PC-3 (cell line): ENCODE results near the gene DLX5. TPM values are rescaled to one million over a fixed set of nuclear protein-coding genes. Genes with fewer than 3 reads are reported as not detected.

Experiments
- ATAC-seq: fragments of 200-7000 bp; cut with Tn5 transposase; 2 replicates; pipeline ENCODE4 v1.9.1; 2020; ENCODE audit warnings: mild to moderate bottlenecking, moderate library complexity
- BruUV-seq: library from RNA; stranded (reverse); fragments of 400-500 nt; replicated peaks from 2 replicates; lab custom pipeline; 2021; lab: Mats Ljungman, UMichigan
- CTCF ChIA-PET: fragments of 300-600 bp; sonication (Branson Sonifier 250); formaldehyde crosslinking; loops from one replicate; lab custom pipeline; 2022; ENCODE audit warnings: antibody characterized with exemption; lab: Charles Lee
- POLR2A ChIA-PET: fragments of 300-600 bp; sonication (Branson Sonifier 250); formaldehyde crosslinking; loops from one replicate; lab custom pipeline; 2022; ENCODE audit warnings: antibody characterized with exemption; ENCODE audit not compliant: unreplicated experiment; lab: Charles Lee
- DNase-seq: peaks from one replicate; pipeline ENCODE4 v3.0.0-alpha.2; 2015
- H2AFZ ChIP-seq: fragments of 300-600 bp; sonication (generic); 2 replicates; pipeline ENCODE4 v1.6.0; 2016; ENCODE audit warnings: antibody characterized with exemption, low read length
- H3F3A ChIP-seq: fragments of 300-600 bp; sonication (generic); one replicate; pipeline ENCODE4 v1.6.0; 2017; ENCODE audit warnings: antibody characterized with exemption, low read length, control low read depth, mild to moderate bottlenecking; ENCODE audit not compliant: unreplicated experiment
- H3K27ac ChIP-seq: fragments of 300-600 bp; sonication (generic); 2 replicates; pipeline ENCODE4 v1.5.1; 2016; ENCODE audit warnings: mild to moderate bottlenecking, low read length
- H3K27me3 ChIP-seq: fragments of 300-600 bp; sonication (generic); 2 replicates; pipeline ENCODE4 v1.6.1; 2016; ENCODE audit warnings: low read length, mixed read lengths
- H3K36me3 ChIP-seq: fragments of 300-600 bp; sonication (generic); 2 replicates; pipeline ENCODE4 v1.6.1; 2016; ENCODE audit warnings: low read depth, mixed run types, low read length, mixed read lengths
- H3K4me1 ChIP-seq: fragments of 300-600 bp; sonication (generic); 2 replicates; pipeline ENCODE4 v1.5.1; 2016; ENCODE audit warnings: low read length; ENCODE audit not compliant: insufficient read depth
- H3K4me2 ChIP-seq: fragments of 300-600 bp; sonication (generic); 2 replicates; pipeline ENCODE4 v1.6.0; 2016; ENCODE audit warnings: low read length
- H3K4me3 ChIP-seq: fragments of 300-600 bp; sonication (generic); 2 replicates; pipeline ENCODE4 v1.5.1; 2016; ENCODE audit warnings: mild to moderate bottlenecking, low read length, mixed read lengths
- H3K79me2 ChIP-seq: fragments of 300-600 bp; sonication (generic); 2 replicates; pipeline ENCODE4 v1.6.1; 2017; ENCODE audit warnings: low read length, mixed read lengths
- H3K9ac ChIP-seq: fragments of 300-600 bp; sonication (generic); 2 replicates; pipeline ENCODE4 v1.6.0; 2016; ENCODE audit warnings: mild to moderate bottlenecking, low read length
- H3K9me2 ChIP-seq: fragments of 300-600 bp; sonication (generic); replicated peaks from 2 replicates; pipeline ENCODE4 v1.6.1; 2016; ENCODE audit warnings: mixed run types, low read length, mixed read lengths
- H3K9me3 ChIP-seq: fragments of 300-600 bp; sonication (generic); 2 replicates; pipeline ENCODE4 v1.6.1; 2016; ENCODE audit warnings: low read length, mixed read lengths
- H4K20me1 ChIP-seq: fragments of 300-600 bp; sonication (generic); 2 replicates; pipeline ENCODE4 v1.6.1; 2016; ENCODE audit warnings: low read length, mixed read lengths
- EZH2 ChIP-seq: fragments of 300-600 bp; sonication (generic); IDR thresholded peaks from one replicate; pipeline ENCODE4 v1.6.1; 2017; ENCODE audit warnings: antibody characterized with exemption, mild to moderate bottlenecking, low read length; ENCODE audit not compliant: unreplicated experiment
- EZH2phosphoT487 ChIP-seq: fragments of 300-600 bp; sonication (generic); IDR thresholded peaks from 2 replicates; pipeline ENCODE4 v1.6.1; 2018; ENCODE audit warnings: mild to moderate bottlenecking, antibody characterized with exemption, low read length, borderline replicate concordance
- intact Hi-C: fragments of 100-400 bp; cut with micrococcal nuclease; formaldehyde crosslinking; loops from 2 replicates; pipeline ENCODE4 v1.9.0; 2023
- total RNA-seq: library from RNA; depleted of rRNA; stranded (reverse); fragments of >200 nt; gene quantifications from 2 replicates; pipeline ENCODE4 v1.2.3, GENCODE V29; 2014
- TF ChIP-seq, protein P1 (sequence below): fragments of 300-600 bp; sonication (generic); conservative IDR thresholded peaks from 2 replicates; pipeline ENCODE4 v1.5.1; 2017; ENCODE audit warnings: antibody characterized with exemption, low read depth, mild to moderate bottlenecking, low read length

Gene DLX5
- total RNA-seq, 1 experiment from 2014 or later = 0.15 TPM

DNA sequence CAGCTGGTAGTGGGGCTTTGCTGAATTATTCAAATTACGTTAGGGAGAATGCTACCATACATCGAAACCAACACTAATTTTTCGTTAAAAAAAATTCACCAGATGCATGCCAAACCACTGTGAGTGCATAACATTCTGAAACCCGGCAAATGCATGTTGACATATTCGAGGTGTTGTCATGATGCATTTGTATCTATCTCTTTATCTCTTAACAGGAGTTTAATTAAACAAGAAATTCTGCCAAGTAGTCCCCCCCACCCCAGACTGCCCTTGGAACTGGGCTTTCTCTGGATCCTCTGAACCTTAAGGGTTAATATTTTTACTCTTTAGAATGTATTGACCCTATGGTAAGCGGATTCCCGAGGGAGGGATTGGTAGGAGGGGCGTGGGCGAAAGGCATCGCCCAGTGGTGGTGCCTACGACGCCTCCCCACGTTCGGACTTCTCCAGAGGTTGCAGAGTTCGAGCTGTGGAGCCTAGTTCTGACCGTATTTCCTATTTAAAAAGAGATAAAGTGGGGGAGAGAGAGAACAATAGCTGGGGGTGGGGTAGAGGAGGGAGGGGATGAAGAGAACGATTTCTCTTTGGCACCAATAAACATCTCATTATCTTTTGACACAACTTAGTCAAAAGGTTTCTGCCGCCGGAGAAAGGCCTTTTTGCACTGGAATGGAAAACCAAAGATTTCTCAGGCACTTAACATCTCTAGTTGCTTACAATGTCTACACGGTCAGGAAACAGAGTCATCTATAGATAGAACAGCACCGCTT, 12.1 kb downstream of the DLX5 start:
- POLR2A ChIA-PET = no interaction called here
- BruUV-seq = no TSS peak
- no peaks in the 10 kb centered on the region for H3K9me2 ChIP-seq
- ATAC-seq (no peak), DNase-seq (no peak)
- no peaks in the 10 kb centered on the region for H3K36me3 ChIP-seq
- no peak overlapping the region for H3K9ac ChIP-seq
- H3F3A ChIP-seq = no peaks in the 10 kb centered on the region
- H3K79me2 ChIP-seq = no peaks in the 10 kb centered on the region
- intact Hi-C loops = no loop called here
- CTCF ChIA-PET = no interaction called here
- no peaks in the 10 kb centered on the region for H4K20me1 ChIP-seq
- H3K9me3 ChIP-seq = no peaks in the 10 kb centered on the region
- H3K27ac ChIP-seq = no peak overlapping the region
- H2AFZ ChIP-seq = no peak overlapping the region
- H3K4me1 ChIP-seq = peaks cover 6% of the 10 kb centered on the region; the same call in 1 of the 2 replicates
- H3K27me3 ChIP-seq = peaks cover 62% of the 10 kb centered on the region
- TF ChIP-seq EZH2phosphoT487 (no peak), EZH2 (no peak)
- TF ChIP-seq, protein P1, sequence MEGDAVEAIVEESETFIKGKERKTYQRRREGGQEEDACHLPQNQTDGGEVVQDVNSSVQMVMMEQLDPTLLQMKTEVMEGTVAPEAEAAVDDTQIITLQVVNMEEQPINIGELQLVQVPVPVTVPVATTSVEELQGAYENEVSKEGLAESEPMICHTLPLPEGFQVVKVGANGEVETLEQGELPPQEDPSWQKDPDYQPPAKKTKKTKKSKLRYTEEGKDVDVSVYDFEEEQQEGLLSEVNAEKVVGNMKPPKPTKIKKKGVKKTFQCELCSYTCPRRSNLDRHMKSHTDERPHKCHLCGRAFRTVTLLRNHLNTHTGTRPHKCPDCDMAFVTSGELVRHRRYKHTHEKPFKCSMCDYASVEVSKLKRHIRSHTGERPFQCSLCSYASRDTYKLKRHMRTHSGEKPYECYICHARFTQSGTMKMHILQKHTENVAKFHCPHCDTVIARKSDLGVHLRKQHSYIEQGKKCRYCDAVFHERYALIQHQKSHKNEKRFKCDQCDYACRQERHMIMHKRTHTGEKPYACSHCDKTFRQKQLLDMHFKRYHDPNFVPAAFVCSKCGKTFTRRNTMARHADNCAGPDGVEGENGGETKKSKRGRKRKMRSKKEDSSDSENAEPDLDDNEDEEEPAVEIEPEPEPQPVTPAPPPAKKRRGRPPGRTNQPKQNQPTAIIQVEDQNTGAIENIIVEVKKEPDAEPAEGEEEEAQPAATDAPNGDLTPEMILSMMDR = no peak
- H3K4me3 ChIP-seq = no peak overlapping the region
- H3K4me2 ChIP-seq = no peak overlapping the region

DNA sequence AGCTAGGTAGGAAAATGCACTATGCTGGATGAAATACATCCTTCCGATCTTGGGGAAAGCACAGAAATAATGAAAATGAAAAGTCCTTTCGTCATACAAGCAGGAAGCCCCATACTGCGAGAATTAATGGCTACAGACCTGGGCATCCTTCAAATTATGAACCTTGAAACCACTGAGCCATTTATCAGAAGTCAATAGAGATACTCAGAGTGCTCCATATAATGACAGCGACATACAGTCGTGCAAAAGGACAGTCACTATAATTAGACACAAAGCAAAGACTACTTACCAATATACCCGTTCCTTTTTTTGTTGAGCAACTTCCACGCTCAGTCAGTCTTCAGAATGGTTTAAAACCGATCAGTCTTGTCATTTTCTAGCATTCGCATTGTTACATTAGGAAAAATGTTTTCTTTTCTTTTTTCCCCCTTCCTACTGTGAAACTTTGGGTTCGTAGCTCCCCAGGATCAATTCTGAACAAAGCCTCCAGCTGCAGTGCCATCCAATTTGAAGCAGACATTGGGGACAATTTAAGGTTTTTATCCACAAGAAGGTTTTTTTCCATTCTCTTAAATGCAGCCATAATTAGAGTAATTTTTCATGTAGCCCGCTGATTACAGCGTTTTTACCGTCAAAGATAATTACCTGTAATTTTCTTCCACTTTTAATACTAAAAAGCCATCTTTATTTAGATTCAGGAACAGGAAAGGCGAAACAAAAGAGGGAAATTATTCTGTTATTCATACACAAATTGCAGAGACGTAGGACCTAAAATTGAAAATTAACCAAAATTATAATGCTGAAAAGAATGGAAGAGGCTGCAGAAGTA, 12.9 kb downstream of the DLX5 start:
- Histone ChIP-seq H3K4me1 (peaks cover 6% of the 10 kb centered on the region; the same call in 1 of the 2 replicates), H3K9me3 (no peaks in the 10 kb centered on the region), H4K20me1 (no peaks in the 10 kb centered on the region), H3K79me2 (no peaks in the 10 kb centered on the region), H3F3A (no peaks in the 10 kb centered on the region), H2AFZ (no peak overlapping the region), H3K9me2 (no peaks in the 10 kb centered on the region), H3K4me2 (no peak overlapping the region), H3K4me3 (no peak overlapping the region), H3K36me3 (no peaks in the 10 kb centered on the region), H3K27me3 (peaks cover 62% of the 10 kb centered on the region), H3K27ac (no peak overlapping the region), H3K9ac (no peak overlapping the region)
- ATAC-seq (no peak), DNase-seq (no peak)
- CTCF ChIA-PET = no interaction called here
- no TSS peak for BruUV-seq
- intact Hi-C loops = no loop called here
- POLR2A ChIA-PET = no interaction called here
- TF ChIP-seq, protein P1 = no peak
- no peak for TF ChIP-seq EZH2
- no peak for TF ChIP-seq EZH2phosphoT487
